Measurements from ENCODE around the gene RRP1. TPM values are rescaled to one million over a fixed set of nuclear protein-coding genes. Genes with fewer than 3 reads are reported as not detected.

Gene RRP1
- total RNA-seq, 1 experiment from 2014 or later, result 76.7 TPM

GRCh38 chr21:43782431-43783097, 6.8 kb upstream of the RRP1 start:
- H3K4me1 ChIP-seq (ENCODE audit: insufficient read depth, low read length), result peaks cover 3% of the 10 kb centered on the region; the same call in 1 of the 2 replicates
- Mint-ChIP-seq H3K9me3 (no peaks in the 10 kb centered on the region; a peak in 2 of 5 replicates), H3K4me1 (peaks cover 14 to 18% of the 10 kb centered on the region in 2 experiments), H3K4me3 (no peak overlapping the region), H3K27me3 (ENCODE audit: low read depth) (peaks cover 2% of the 10 kb centered on the region), H3K27ac (peak overlapping the region in 1 of 3 experiments; percentile 82; a peak in 1 of 7 replicates), H3K36me3 (ENCODE audit: insufficient read depth in 1 of 3, low read depth in 3 of 3) (no peaks in the 10 kb centered on the region)
- H3K4ac ChIP-seq (ENCODE audit: low read depth, low read length), result no peak overlapping the region
- H2BK12ac ChIP-seq (ENCODE audit: insufficient read length, low read depth, low read length), result no peak overlapping the region
- no peaks in the 10 kb centered on the region for H3K27me3 ChIP-seq (ENCODE audit: insufficient read depth, low read length)
- no peak overlapping the region for H3K9ac ChIP-seq (ENCODE audit: extremely low read depth, insufficient read length, low read length)
- no peak for TF ChIP-seq CTCF (conservative IDR thresholded peaks at IDR 0.05)
- no CpG with 5 or more reads among the region's 5 CpGs for WGBS (ENCODE audit: extremely low coverage, insufficient read length, low lambda C conversion rate)
- H4K8ac ChIP-seq (replicated peaks; ENCODE audit: insufficient read length, low read depth, low read length), result no peak overlapping the region
- no peak for DNase-seq
- H3K18ac ChIP-seq (ENCODE audit: insufficient read length, low read depth, low read length), result no peak overlapping the region
- no peaks in the 10 kb centered on the region for H4K20me1 ChIP-seq (ENCODE audit: control insufficient read depth, insufficient read depth, insufficient read length)
- H2BK120ac ChIP-seq (ENCODE audit: low read depth, low read length, poor library complexity, severe bottlenecking), result no peak overlapping the region
- no peaks in the 10 kb centered on the region for H3K79me1 ChIP-seq (ENCODE audit: insufficient read depth, low read depth, low read length, poor library complexity, severe bottlenecking)
- no peak overlapping the region for H3K14ac ChIP-seq (ENCODE audit: insufficient read depth, low read length)
- H3K27ac ChIP-seq (ENCODE audit: insufficient read length, low read depth, low read length), result no peak overlapping the region
- no peak overlapping the region for H2AFZ ChIP-seq (ENCODE audit: low read length)
- no peaks in the 10 kb centered on the region for H3K23me2 ChIP-seq (ENCODE audit: insufficient read length, low read depth, low read length, poor library complexity, severe bottlenecking)
- no peaks in the 10 kb centered on the region for H3K79me2 ChIP-seq (ENCODE audit: insufficient read depth, low read length)
- no peak overlapping the region for H2AK5ac ChIP-seq (ENCODE audit: insufficient read length, low read length)
- H2BK15ac ChIP-seq (ENCODE audit: low read depth, low read length), result no peak overlapping the region
- H2BK5ac ChIP-seq (ENCODE audit: insufficient read length, low read length), result no peak overlapping the region
- no peaks in the 10 kb centered on the region for H3K9me3 ChIP-seq (ENCODE audit: control insufficient read depth, low read depth, low read length)
- H3T11ph ChIP-seq (ENCODE audit: low read length), result no peak overlapping the region
- no peak overlapping the region for H4K5ac ChIP-seq (ENCODE audit: insufficient read length, low read depth, low read length)
- no peak overlapping the region for H2BK20ac ChIP-seq (ENCODE audit: low read depth, low read length, poor library complexity, severe bottlenecking)
- no peak overlapping the region for H3K23ac ChIP-seq (ENCODE audit: insufficient read length, low read depth, low read length)
- no peak overlapping the region for H3K4me2 ChIP-seq (ENCODE audit: insufficient read depth, insufficient read length, low read length)
- H4K91ac ChIP-seq (ENCODE audit: insufficient read length, low read depth, low read length), result no peak overlapping the region
- H3K56ac ChIP-seq (ENCODE audit: insufficient read length, low read depth, low read length), result no peak overlapping the region

All from H9 (cell line).